Neural crest cell (in vitro differentiated cells): Measurements from ENCODE around the gene MEG3. TPM values are rescaled to one million over a fixed set of nuclear protein-coding genes. Genes with fewer than 3 reads are reported as not detected.

ENCODE experiments used
- DNase-seq: peaks from one replicate; pipeline ENCODE4 v3.0.0; 2021; ENCODE audit warnings: low read depth, mixed read lengths, low spot score
- H3K27ac Mint-ChIP-seq: one replicate; pipeline ENCODE4 v1.8.0; 2021; ENCODE audit warnings: mild to moderate bottlenecking, mixed read lengths; ENCODE audit not compliant: unreplicated experiment
- H3K27me3 Mint-ChIP-seq: 2 replicates; pipeline ENCODE4 v1.8.0; 2021; ENCODE audit warnings: low read depth, mild to moderate bottlenecking, mixed read lengths
- H3K36me3 Mint-ChIP-seq: 2 replicates; pipeline ENCODE4 v1.8.0; 2021; ENCODE audit warnings: low read depth, mild to moderate bottlenecking, mixed read lengths
- H3K4me1 Mint-ChIP-seq: 2 replicates; pipeline ENCODE4 v1.8.0; 2021; ENCODE audit warnings: mixed read lengths
- H3K4me3 Mint-ChIP-seq: one replicate; pipeline ENCODE4 v1.8.0; 2021; ENCODE audit warnings: mild to moderate bottlenecking, mixed read lengths
- H3K9me3 Mint-ChIP-seq: 2 replicates; pipeline ENCODE4 v1.8.0; 2021; ENCODE audit warnings: mixed read lengths
- CTCF ChIP-seq: fragments of 200-600 bp; sonication (generic); conservative IDR thresholded peaks from 2 replicates; pipeline ENCODE4 v1.5.0; 2021; ENCODE audit warnings: antibody characterized with exemption, mild to moderate bottlenecking
- total RNA-seq: library from RNA; stranded (reverse); gene quantifications from 2 replicates; pipeline ENCODE4 v1.2.1, GENCODE V29; 2021

MEG3 gene
- total RNA-seq, 1 donor from 2014 or later, result 1.0 TPM

- peaks cover 8% of the 10 kb centered on the region for H3K9me3 Mint-ChIP-seq
- H3K27me3 Mint-ChIP-seq, result no peaks in the 10 kb centered on the region
- H3K4me3 Mint-ChIP-seq, result no peak overlapping the region
- DNase-seq, result no peak
- no peak for TF ChIP-seq CTCF
- no peaks in the 10 kb centered on the region for H3K36me3 Mint-ChIP-seq
- H3K4me1 Mint-ChIP-seq, result no peaks in the 10 kb centered on the region
- no peak overlapping the region for H3K27ac Mint-ChIP-seq
These were observed 41.9 kb downstream of the MEG3 start for GRCh38 chr14:100867631-100868315.

GRCh38 chr14:100868621-100869370 lies 42.9 kb downstream of the MEG3 start:
- TF ChIP-seq CTCF, result no peak
- Mint-ChIP-seq H3K27me3 (no peaks in the 10 kb centered on the region), H3K27ac (no peak overlapping the region), H3K4me1 (no peaks in the 10 kb centered on the region), H3K9me3 (peaks cover 10% of the 10 kb centered on the region), H3K4me3 (no peak overlapping the region), H3K36me3 (no peaks in the 10 kb centered on the region)
- no peak for DNase-seq

- no peak for TF ChIP-seq CTCF
- Mint-ChIP-seq H3K4me3 (no peak overlapping the region), H3K4me1 (no peaks in the 10 kb centered on the region), H3K27me3 (no peaks in the 10 kb centered on the region), H3K27ac (no peak overlapping the region), H3K9me3 (peaks cover 10% of the 10 kb centered on the region), H3K36me3 (no peaks in the 10 kb centered on the region)
- DNase-seq, result no peak
These were observed 45.6 kb downstream of the MEG3 start for GRCh38 chr14:100871234-100872186.

DNA sequence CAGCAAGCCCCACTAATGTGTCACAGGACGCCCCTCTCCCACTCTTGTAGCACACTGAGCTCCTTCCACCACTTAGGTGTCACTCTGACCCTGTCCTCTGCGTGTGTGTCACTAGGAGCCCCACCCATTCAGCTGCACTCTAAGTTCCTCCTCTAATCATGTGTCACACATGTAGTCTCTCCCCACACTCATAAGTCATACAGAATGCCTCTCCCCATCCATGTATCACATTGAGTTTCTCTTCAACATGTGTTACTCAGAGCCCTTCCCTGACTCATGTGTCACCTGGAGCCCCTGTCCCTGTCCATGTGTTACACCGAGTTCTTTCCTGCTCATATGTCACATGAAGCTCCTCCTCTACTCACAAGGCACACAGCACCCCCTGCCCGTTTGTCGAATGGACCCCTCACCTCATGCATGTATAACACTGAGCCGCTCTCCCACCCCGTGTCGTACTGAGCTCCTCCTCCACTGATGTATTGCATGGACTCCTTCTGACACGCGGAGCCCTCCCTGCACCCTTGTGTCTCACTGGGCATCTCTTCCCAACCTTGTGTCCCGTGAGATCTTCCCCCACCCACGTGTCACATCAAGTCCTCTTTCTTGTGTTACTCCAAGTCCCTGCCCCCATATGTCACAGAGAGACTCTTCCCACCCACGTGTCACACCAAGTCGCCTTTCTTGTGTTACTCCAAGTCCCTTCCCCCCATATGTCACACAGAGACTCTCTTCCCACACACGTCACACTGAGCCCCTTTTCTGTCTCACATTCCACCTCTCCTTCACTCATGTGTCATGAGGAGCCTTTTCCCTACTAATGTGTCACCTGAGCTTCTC lies 46.6 kb downstream of the MEG3 start:
- DNase-seq, result no peak
- no peaks in the 10 kb centered on the region for H3K27me3 Mint-ChIP-seq
- peak overlapping the region; percentile 24 for H3K27ac Mint-ChIP-seq
- no peaks in the 10 kb centered on the region for H3K4me1 Mint-ChIP-seq
- peaks cover 10% of the 10 kb centered on the region for H3K9me3 Mint-ChIP-seq
- H3K4me3 Mint-ChIP-seq, result no peak overlapping the region
- no peak for TF ChIP-seq CTCF
- H3K36me3 Mint-ChIP-seq, result no peaks in the 10 kb centered on the region

DNA sequence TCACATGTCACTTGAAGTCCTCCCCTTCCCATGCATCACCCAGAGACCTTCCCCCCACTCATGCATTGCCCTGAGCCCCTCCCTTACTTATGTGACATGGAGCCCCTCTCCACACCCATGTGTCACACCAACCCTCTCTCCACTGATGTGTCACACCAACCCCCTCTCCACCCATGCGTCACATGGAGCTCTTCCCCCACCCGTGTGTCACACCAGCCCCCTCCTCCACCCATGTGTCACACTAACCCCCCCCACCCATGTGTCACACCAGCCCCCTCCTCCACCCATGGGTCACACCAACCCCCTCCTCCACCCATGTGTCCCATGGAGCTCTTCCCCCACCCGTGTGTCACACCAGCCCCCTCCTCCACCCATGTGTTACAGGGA lies 47.2 kb downstream of the MEG3 start:
- no peaks in the 10 kb centered on the region for H3K4me1 Mint-ChIP-seq
- H3K36me3 Mint-ChIP-seq, result no peaks in the 10 kb centered on the region
- no peaks in the 10 kb centered on the region for H3K27me3 Mint-ChIP-seq
- H3K27ac Mint-ChIP-seq, result no peak overlapping the region
- no peak for DNase-seq
- TF ChIP-seq CTCF, result no peak
- H3K4me3 Mint-ChIP-seq, result no peak overlapping the region
- H3K9me3 Mint-ChIP-seq, result peaks cover 10% of the 10 kb centered on the region
